Gastrocnemius medialis (tissue), 4 donors: ENCODE data around the gene TTC9C. TPM values are rescaled to one million over a fixed set of nuclear protein-coding genes. Genes with fewer than 3 reads are reported as not detected.
"Not testable (repeated sequence)": the region's sequence is repeated elsewhere in the genome, so short reads cannot be mapped to it uniquely, and the experiment has no call there.

ENCODE experiments used
- ATAC-seq, 2 donors: fragments of 150-250 bp; one replicate each; pipeline ENCODE4 v1.9.1; 2016
- DNase-seq, 2 donors: peaks; one replicate each; pipeline ENCODE4 v3.0.0-alpha.2; 2019
- H3K27ac ChIP-seq, 4 donors: fragments of 200-600 bp; sonication (generic); 1 replicate in 1 of 4; 2 replicates in 3 of 4; pipeline ENCODE4 v1.5.1; 2016 to 2018; ENCODE audit warnings: mild to moderate bottlenecking in 2 of 4, moderate library complexity in 1 of 4
- H3K27me3 ChIP-seq, 3 donors: fragments of 200-600 bp; sonication (generic) in 2 of 3; 1 replicate in 1 of 3; 2 replicates in 2 of 3; pipeline versions ENCODE4 v1.5.1 to v1.6.0; 2016 to 2019; ENCODE audit warnings: mild to moderate bottlenecking in 1 of 3, moderate library complexity in 1 of 3
- H3K36me3 ChIP-seq, 2 donors: fragments of 200-600 bp; sonication (generic) in 1 of 2; one replicate each; pipeline ENCODE4 v1.5.1; 2017 to 2018
- H3K4me1 ChIP-seq, 2 donors: fragments of 200-600 bp; sonication (generic) in 1 of 2; one replicate each; pipeline ENCODE4 v1.5.1; 2016 to 2017; ENCODE audit warnings: mild to moderate bottlenecking in 2 of 2
- H3K4me3 ChIP-seq, 4 donors: fragments of 200-600 bp; sonication (generic) in 3 of 4; 1 replicate in 1 of 4; 2 replicates in 3 of 4; pipeline ENCODE4 v1.5.1; 2016 to 2019; ENCODE audit warnings: mild to moderate bottlenecking in 2 of 4
- H3K9me3 ChIP-seq, 3 donors: fragments of 200-600 bp; sonication (generic) in 2 of 3; 1 replicate in 1 of 3; 2 replicates in 2 of 3; pipeline ENCODE4 v1.5.1; 2016 to 2019
- CTCF ChIP-seq, 5 experiments: fragments of 450-650 bp in 3 of 5; fragments of 200-600 bp in 2 of 5; sonication (generic) in 2 of 5; IDR thresholded peaks in 4 of 5; conservative IDR thresholded peaks in 1 of 5; 1 replicate in 4 of 5; 2 replicates in 1 of 5; pipeline ENCODE4 v1.5.1; 2016 to 2019; ENCODE audit warnings: antibody characterized with exemption in 5 of 5, mild to moderate bottlenecking in 3 of 5, moderate library complexity in 3 of 5
- POLR2A ChIP-seq, 2 donors: fragments of 450-650 bp; IDR thresholded peaks; one replicate each; pipeline ENCODE4 v1.6.1; 2017; ENCODE audit warnings: antibody characterized with exemption in 2 of 2, mild to moderate bottlenecking in 2 of 2, moderate library complexity in 2 of 2
- in situ Hi-C, 4 donors: fragments of 200-750 bp; cut with MboI; loops; one replicate each; pipeline versions ENCODE4 v1.15.0 to v1.8.0; 2017; ENCODE audit warnings: low sequenced_read_pairs in 4 of 4
- intact Hi-C: fragments of 100-400 bp; cut with DNase I; formaldehyde crosslinking; loops from one replicate; pipeline ENCODE4 v1.15.1; 2023; ENCODE audit warnings: low total_unique reads
- total RNA-seq, 4 donors: library from RNA; depleted of rRNA; stranded (reverse); fragments of >200 nt; gene quantifications; one replicate each; pipeline versions ENCODE4 v1.1.0 to v1.2.3, GENCODE V29; 2016

Gene TTC9C
- total RNA-seq, 4 donors from 2014 or later = 11.5 to 16.3 (median 14.1) TPM

GRCh38 chr11:62687508-62688396, 40.5 kb upstream of the TTC9C start:
- Histone ChIP-seq H3K27ac (peak overlapping the region; percentile 33 to 73 (median 62)), H3K36me3 (peaks cover 0 to 28% of the 10 kb centered on the region in 2 donors), H3K9me3 (no peaks in the 10 kb centered on the region), H3K4me1 (peaks cover 9 to 11% of the 10 kb centered on the region in 2 donors), H3K27me3 (peaks cover 0 to 6% (median 0%) of the 10 kb centered on the region in 3 donors), H3K4me3 (peak overlapping the region; percentile 24 to 32 (median 30))
- intact Hi-C loops (no loop called here), in situ Hi-C loops (loop anchor here in 2 of 4 donors (25.0 kb wide), 1 partner anchor 300 kb away; no protein-coding TSS in a partner anchor)
- ATAC-seq (no peak), DNase-seq (no peak)
- TF ChIP-seq CTCF (IDR thresholded peaks at IDR 0.05 in 4 of 5, conservative IDR thresholded peaks at IDR 0.05 in 1 of 5) = no peak
- no peak for TF ChIP-seq POLR2A (IDR thresholded peaks at IDR 0.05)

- H3K27me3 ChIP-seq = peaks cover 0 to 6% (median 0%) of the 10 kb centered on the region in 3 donors
- H3K4me1 ChIP-seq = peaks cover 9 to 11% of the 10 kb centered on the region in 2 donors
- intact Hi-C loops = no loop called here
- peak overlapping the region; percentile 24 to 32 (median 30) for H3K4me3 ChIP-seq
- DNase-seq (no peak), ATAC-seq (no peak)
- TF ChIP-seq POLR2A (IDR thresholded peaks at IDR 0.05) (no peak), CTCF (IDR thresholded peaks at IDR 0.05 in 4 of 5, conservative IDR thresholded peaks at IDR 0.05 in 1 of 5) (no peak)
- peak overlapping the region; percentile 52 to 73 (median 62) for H3K27ac ChIP-seq
- H3K36me3 ChIP-seq = peaks cover 0 to 36% of the 10 kb centered on the region in 2 donors
- in situ Hi-C loops = loop anchor here in 2 of 4 donors (25.0 kb wide), 1 partner anchor 301 kb away; no protein-coding TSS in a partner anchor
- H3K9me3 ChIP-seq = no peaks in the 10 kb centered on the region
These were observed 39.8 kb upstream of the TTC9C start for GRCh38 chr11:62688491-62688890.

- H3K36me3 ChIP-seq = peaks cover 0 to 38% of the 10 kb centered on the region in 2 donors
- TF ChIP-seq CTCF (IDR thresholded peaks at IDR 0.05 in 4 of 5, conservative IDR thresholded peaks at IDR 0.05 in 1 of 5) (no peak), POLR2A (IDR thresholded peaks at IDR 0.05) (peak; percentile 46 to 66)
- H3K27me3 ChIP-seq = peaks cover 0 to 6% (median 0%) of the 10 kb centered on the region in 3 donors
- intact Hi-C loops = loop anchor here (5.0 kb wide), 1 partner anchor 77 kb away; the partner anchor contains the start of genes EML3 and ROM1
- ATAC-seq = peak; percentile 70 to 82
- in situ Hi-C loops = loop anchor here in 3 of 4 donors (10.0 to 25.0 kb wide), 2 partner anchors 302 to 305 kb away; no protein-coding TSS in a partner anchor
- peak within 1 kb of the TSS; percentile 24 to 32 (median 30) for H3K4me3 ChIP-seq
- H3K4me1 ChIP-seq = peaks cover 14 to 17% of the 10 kb centered on the region in 2 donors
- H3K27ac ChIP-seq = peak within 1 kb of the TSS; percentile 52 to 73 (median 62)
- peak; percentile 73 to 87 for DNase-seq
- no peaks in the 10 kb centered on the region for H3K9me3 ChIP-seq
These were observed 38.7 kb upstream of the TTC9C start, which contains the start of gene LRRN4CL for GRCh38 chr11:62689421-62690183. Gene LRRN4CL, minus strand, starts transcription at chr11:62689530. Its CDS starts 1,022 bp downstream, at chr11:62688508.

- H3K27me3 ChIP-seq, DNase-seq, H3K4me3 ChIP-seq, ATAC-seq, H3K9me3 ChIP-seq: not testable (repeated sequence)
- H3K36me3 ChIP-seq = peaks cover 0 to 38% of the 10 kb centered on the region in 2 donors
- H3K4me1 ChIP-seq = peaks cover 20 to 28% of the 10 kb centered on the region in 2 donors
- H3K27ac ChIP-seq = peak overlapping the region in 2 of 4 donors; percentile 81 to 88
- in situ Hi-C loops = loop anchor here in 3 of 4 donors (10.0 to 25.0 kb wide), 2 partner anchors 306 to 309 kb away; no protein-coding TSS in a partner anchor
- intact Hi-C loops = loop anchor here (1.0 to 5.0 kb wide), 5 partner anchors 12 to 298 kb away; partner anchors contain the start of genes EML3, INTS5 and ROM1
These were observed 34.7 kb upstream of the TTC9C start for GRCh38 chr11:62693624-62694023.
